AG04450 (cell line): Measurements from ENCODE around the gene CHL1. TPM values are rescaled to one million over a fixed set of nuclear protein-coding genes. Genes with fewer than 3 reads are reported as not detected.

Experiments
- CTCF ChIA-PET: fragments of 300-600, 350-600 bp; formaldehyde crosslinking; extraction: SDS; loops from one replicate; lab custom pipeline; 2022; ENCODE audit warnings: antibody characterized with exemption, inconsistent platforms; lab: Charles Lee
- POLR2A ChIA-PET: fragments of 350-600 bp; formaldehyde crosslinking; extraction: SDS; loops from one replicate; lab custom pipeline; 2021; ENCODE audit warnings: antibody characterized with exemption, inconsistent platforms; lab: Yijun Ruan, JAX
- DNase-seq: peaks from one replicate; pipeline ENCODE4 v3.0.0-alpha.2; 2011; ENCODE audit warnings: low read depth, low spot score
- H3K27ac ChIP-seq: one replicate; pipeline ENCODE4 v1.5.1; 2012; ENCODE audit warnings: low read depth, low read length, control low read depth
- H3K27me3 ChIP-seq: one replicate; pipeline ENCODE4 v1.6.0; 2012; ENCODE audit warnings: low read length; ENCODE audit not compliant: control insufficient read depth, insufficient read depth
- H3K4me3 ChIP-seq: 2 replicates; pipeline ENCODE4 v1.5.1; 2011; ENCODE audit warnings: mild to moderate bottlenecking, low read depth, low read length, control low read depth
- H3K9me3 ChIP-seq: 2 replicates; pipeline ENCODE4 v1.5.1; 2012; ENCODE audit warnings: low read length; ENCODE audit not compliant: control insufficient read depth, insufficient read depth
- polyA plus RNA-seq: library from polyadenylated mRNA; depleted of rRNA; stranded (reverse); fragments of >200 nt; gene quantifications from 2 replicates; pipeline ENCODE4 v1.2.3, GENCODE V29; 2011
- TF ChIP-seq, protein P1 (sequence below): IDR thresholded peaks from 2 replicates; pipeline ENCODE4 v1.5.1; 2011; ENCODE audit warnings: low read depth, low read length, control low read depth, inconsistent platforms

Gene CHL1
- polyA plus RNA-seq, 1 experiment = 0.40 TPM

GRCh38 chr3:427128-427527, 230.6 kb downstream of the CHL1 start:
- Histone ChIP-seq H3K9me3 (no peaks in the 10 kb centered on the region), H3K4me3 (no peak overlapping the region), H3K27me3 (no peaks in the 10 kb centered on the region), H3K27ac (no peak overlapping the region)
- ChIA-PET CTCF (no interaction called here), POLR2A (no interaction called here)
- no peak for DNase-seq
- TF ChIP-seq, protein P1, sequence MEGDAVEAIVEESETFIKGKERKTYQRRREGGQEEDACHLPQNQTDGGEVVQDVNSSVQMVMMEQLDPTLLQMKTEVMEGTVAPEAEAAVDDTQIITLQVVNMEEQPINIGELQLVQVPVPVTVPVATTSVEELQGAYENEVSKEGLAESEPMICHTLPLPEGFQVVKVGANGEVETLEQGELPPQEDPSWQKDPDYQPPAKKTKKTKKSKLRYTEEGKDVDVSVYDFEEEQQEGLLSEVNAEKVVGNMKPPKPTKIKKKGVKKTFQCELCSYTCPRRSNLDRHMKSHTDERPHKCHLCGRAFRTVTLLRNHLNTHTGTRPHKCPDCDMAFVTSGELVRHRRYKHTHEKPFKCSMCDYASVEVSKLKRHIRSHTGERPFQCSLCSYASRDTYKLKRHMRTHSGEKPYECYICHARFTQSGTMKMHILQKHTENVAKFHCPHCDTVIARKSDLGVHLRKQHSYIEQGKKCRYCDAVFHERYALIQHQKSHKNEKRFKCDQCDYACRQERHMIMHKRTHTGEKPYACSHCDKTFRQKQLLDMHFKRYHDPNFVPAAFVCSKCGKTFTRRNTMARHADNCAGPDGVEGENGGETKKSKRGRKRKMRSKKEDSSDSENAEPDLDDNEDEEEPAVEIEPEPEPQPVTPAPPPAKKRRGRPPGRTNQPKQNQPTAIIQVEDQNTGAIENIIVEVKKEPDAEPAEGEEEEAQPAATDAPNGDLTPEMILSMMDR = no peak

- ChIA-PET POLR2A (no interaction called here), CTCF (interaction anchor here (1.9 kb wide), 1 partner anchor 16 kb away, joined by 6 read pairs; no protein-coding TSS in a partner anchor)
- Histone ChIP-seq H3K27me3 (no peaks in the 10 kb centered on the region), H3K27ac (no peak overlapping the region), H3K4me3 (no peak overlapping the region), H3K9me3 (no peaks in the 10 kb centered on the region)
- DNase-seq = no peak
- TF ChIP-seq, protein P1 = no peak
Measured at GRCh38 chr3:430186-430585, 233.6 kb downstream of the CHL1 start.

DNA sequence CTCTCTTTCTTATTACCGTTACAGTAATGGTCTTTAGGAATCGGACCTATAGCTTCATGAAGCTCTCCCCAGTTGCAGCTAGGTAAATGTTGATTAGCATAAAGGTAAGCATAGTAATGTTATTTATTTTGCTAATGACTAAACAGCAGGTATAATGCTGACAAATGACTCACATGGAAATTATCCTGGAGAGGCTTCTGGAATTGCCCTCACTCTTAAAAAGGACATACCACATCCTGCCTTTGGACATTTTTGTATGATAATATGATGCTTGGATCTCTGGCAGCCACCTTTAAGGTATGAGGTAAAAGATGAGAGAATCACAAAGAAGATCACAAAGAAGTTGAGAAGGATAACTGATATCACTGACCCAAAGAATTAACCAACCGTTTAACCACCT, 238.6 kb downstream of the CHL1 start:
- Histone ChIP-seq H3K27me3 (no peaks in the 10 kb centered on the region), H3K4me3 (no peak overlapping the region), H3K9me3 (no peaks in the 10 kb centered on the region), H3K27ac (no peak overlapping the region)
- CTCF ChIA-PET = no interaction called here
- TF ChIP-seq, protein P1 = no peak
- POLR2A ChIA-PET = no interaction called here
- no peak for DNase-seq

DNA sequence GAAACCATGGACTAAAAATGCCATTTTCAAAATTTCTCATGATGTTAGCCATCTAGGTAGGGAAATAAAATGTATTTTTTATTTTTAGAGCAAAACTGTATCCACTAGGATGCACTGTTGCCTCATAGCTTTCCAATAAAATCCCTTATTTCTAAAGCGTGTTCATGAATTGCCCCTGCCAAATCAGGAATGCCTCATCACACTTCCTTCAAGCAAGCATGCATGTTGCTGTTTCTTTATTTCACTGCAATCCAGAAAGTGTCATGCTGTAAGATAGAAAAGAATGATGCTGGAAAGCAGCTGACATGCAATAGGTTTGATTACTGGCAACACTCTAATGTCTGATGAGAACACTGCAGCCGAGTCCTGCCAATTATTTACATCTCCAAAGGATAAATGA, 239.5 kb downstream of the CHL1 start:
- TF ChIP-seq, protein P1 = no peak
- no peak overlapping the region for H3K4me3 ChIP-seq
- no peaks in the 10 kb centered on the region for H3K9me3 ChIP-seq
- POLR2A ChIA-PET = no interaction called here
- H3K27ac ChIP-seq = no peak overlapping the region
- DNase-seq = no peak
- no peaks in the 10 kb centered on the region for H3K27me3 ChIP-seq
- CTCF ChIA-PET = no interaction called here

GRCh38 chr3:440826-441225, 244.3 kb downstream of the CHL1 start:
- TF ChIP-seq, protein P1 = no peak
- CTCF ChIA-PET = no interaction called here
- H3K27ac ChIP-seq = no peak overlapping the region
- DNase-seq = no peak
- no peaks in the 10 kb centered on the region for H3K27me3 ChIP-seq
- no peak overlapping the region for H3K4me3 ChIP-seq
- POLR2A ChIA-PET = no interaction called here
- H3K9me3 ChIP-seq = no peaks in the 10 kb centered on the region; the same call in 1 of the 2 replicates
